GM12878 (cell line): Measurements from ENCODE around the gene CLNK.

Experiments used
- ASH2L ChIP-seq: fragments of 300-600, 200-600 bp; sonication (generic); IDR thresholded peaks from 2 replicates; pipeline ENCODE4 v1.6.1; 2017; ENCODE audit warnings: low read depth, mild to moderate bottlenecking, borderline replicate concordance
- CTCF ChIP-seq, 3 experiments: IDR thresholded peaks in 2 of 3; conservative IDR thresholded peaks in 1 of 3; 2 replicates each; pipeline ENCODE4 v1.5.1; 2011; ENCODE audit warnings: low read depth in 3 of 3, low read length in 3 of 3, mild to moderate bottlenecking in 3 of 3, control low read depth in 2 of 3, moderate library complexity in 2 of 3, inconsistent platforms in 1 of 3, mixed read lengths in 1 of 3; ENCODE audit not compliant: control insufficient read depth in 2 of 3, insufficient read depth in 1 of 3; ENCODE audit errors: extremely low read depth in 1 of 3
- EZH2 ChIP-seq: IDR thresholded peaks from 2 replicates; pipeline ENCODE4 v1.6.1; 2012; ENCODE audit warnings: low read depth, mild to moderate bottlenecking, control low read depth, inconsistent platforms, low read length, borderline replicate concordance; ENCODE audit not compliant: control insufficient read depth
- LARP7 ChIP-seq: fragments of 450-650 bp; IDR thresholded peaks from 2 replicates; pipeline ENCODE4 v1.6.1; 2017; ENCODE audit warnings: mild to moderate bottlenecking
- MYC ChIP-seq: IDR thresholded peaks from 2 replicates; pipeline ENCODE4 v1.6.1; 2011; ENCODE audit warnings: mild to moderate bottlenecking, low read length, moderate library complexity, inconsistent platforms; ENCODE audit not compliant: insufficient read depth, insufficient replicate concordance, insufficient read length, severe bottlenecking
- POLR2A ChIP-seq: IDR thresholded peaks from 2 replicates; pipeline ENCODE4 v1.6.1; 2011; ENCODE audit warnings: low read depth, mild to moderate bottlenecking, low read length
- RAD21 ChIP-seq: IDR thresholded peaks from 2 replicates; pipeline ENCODE4 v1.6.1; 2011; ENCODE audit warnings: mild to moderate bottlenecking, low read depth, low read length, moderate library complexity; ENCODE audit not compliant: insufficient read depth
- REST ChIP-seq: IDR thresholded peaks from 2 replicates; pipeline ENCODE4 v1.6.1; 2012; ENCODE audit warnings: mild to moderate bottlenecking, low read depth, low read length
- SMAD1 ChIP-seq: fragments of 450-650 bp; IDR thresholded peaks from 2 replicates; pipeline ENCODE4 v1.6.1; 2018; ENCODE audit warnings: mild to moderate bottlenecking, low read depth; ENCODE audit not compliant: partially characterized antibody
- WRNIP1 ChIP-seq: IDR thresholded peaks from 2 replicates; pipeline ENCODE4 v1.6.1; 2011; ENCODE audit warnings: low read depth, low read length, improper control_type of control experiment, borderline replicate concordance
- YY1 ChIP-seq: IDR thresholded peaks from 2 replicates; pipeline ENCODE4 v1.6.1; 2011; ENCODE audit warnings: low read depth, mild to moderate bottlenecking, low read length

- TF ChIP-seq YY1 (no peak), REST (no peak), CTCF (IDR thresholded peaks at IDR 0.05 in 2 of 3, conservative IDR thresholded peaks at IDR 0.05 in 1 of 3; ENCODE audit: control insufficient read depth in 2 of 3, extremely low read depth in 1 of 3, insufficient read depth in 1 of 3, low read depth in 3 of 3, low read length in 3 of 3) (no peak), WRNIP1 (no peak), RAD21 (no peak), SMAD1 (no peak), EZH2 (no peak), MYC (no peak), LARP7 (no peak), POLR2A (no peak), ASH2L (no peak)
Measured at GRCh38 chr4:10677796-10678497, 6.6 kb downstream of the CLNK start.
